HepG2 (cell line): ENCODE measurements around the gene VASH2. TPM values are rescaled to one million over a fixed set of nuclear protein-coding genes. Genes with fewer than 3 reads are reported as not detected.

Source experiments
- ARNT ChIP-seq: fragments of 450-650 bp; IDR thresholded peaks from 2 replicates; pipeline ENCODE4 v1.6.1; 2017
- ATF1 ChIP-seq: IDR thresholded peaks from 2 replicates; pipeline ENCODE4 v1.6.1; 2016; ENCODE audit warnings: mild to moderate bottlenecking, control low read depth
- CEBPG ChIP-seq: IDR thresholded peaks from 2 replicates; pipeline ENCODE4 v1.6.1; 2016
- GABPA ChIP-seq, 2 experiments: IDR thresholded peaks; 2 replicates each; pipeline ENCODE4 v1.6.1; 2011 to 2016; ENCODE audit warnings: low read depth in 2 of 2, low read length in 1 of 2, missing biosample characterization in 1 of 2, missing genetic modification characterization in 1 of 2
- HCFC1 ChIP-seq: fragments of 150-350 bp; IDR thresholded peaks from 2 replicates; pipeline ENCODE4 v1.6.1; 2014; ENCODE audit warnings: low read depth, low read length
- MAFG ChIP-seq: sonication (generic); formaldehyde crosslinking; IDR thresholded peaks from 2 replicates; pipeline ENCODE4 v1.5.1; 2020; ENCODE audit warnings: mild to moderate bottlenecking, missing genetic modification reagents
- TSC22D2 ChIP-seq: sonication (generic); formaldehyde crosslinking; IDR thresholded peaks from 2 replicates; pipeline ENCODE4 v1.5.1; 2020; ENCODE audit warnings: missing genetic modification reagents, mild to moderate bottlenecking, borderline replicate concordance
- ZNF44 ChIP-seq: sonication (generic); formaldehyde crosslinking; IDR thresholded peaks from 2 replicates; pipeline ENCODE4 v1.5.1; 2020; ENCODE audit warnings: mild to moderate bottlenecking, missing genetic modification reagents
- ZNF674 ChIP-seq: sonication (generic); formaldehyde crosslinking; IDR thresholded peaks from 2 replicates; pipeline ENCODE4 v1.5.0; 2020; ENCODE audit warnings: low read depth, mild to moderate bottlenecking, missing genetic modification reagents
- ZNF775 ChIP-seq: sonication (generic); formaldehyde crosslinking; IDR thresholded peaks from 2 replicates; pipeline ENCODE4 v1.4.0; 2020; ENCODE audit warnings: missing genetic modification reagents, mild to moderate bottlenecking, moderate library complexity, borderline replicate concordance
- ZSCAN25 ChIP-seq: sonication (generic); formaldehyde crosslinking; IDR thresholded peaks from 2 replicates; pipeline ENCODE4 v1.8.0; 2022; ENCODE audit warnings: mild to moderate bottlenecking, missing genetic modification reagents
- ZSCAN9 ChIP-seq: IDR thresholded peaks from 2 replicates; pipeline ENCODE4 v1.6.1; 2016; ENCODE audit warnings: borderline replicate concordance
- polyA plus RNA-seq, 8 experiments: library from polyadenylated mRNA; depleted of rRNA in 3 of 8; stranded (reverse) in 7 of 8; unstranded in 1 of 8; fragments of >200 nt; fragmentation: Illumina TruSeq in 4 of 8; extraction: Trizol in 4 of 8; gene quantifications; 2 replicates each; pipeline versions ENCODE4 v1.2.1 to v1.2.3, GENCODE V29; 2011 to 2016; ENCODE audit warnings: low read depth in 4 of 8, missing spikeins in 1 of 8, mixed read lengths in 1 of 8; ENCODE audit not compliant: insufficient read depth in 1 of 8
- total RNA-seq, 5 experiments: library from RNA; depleted of rRNA; stranded (reverse); fragments of >200 nt; fragmentation: Illumina TruSeq; extraction: Trizol; gene quantifications; 2 replicates each; pipeline ENCODE4 v1.2.3, GENCODE V29; 2016; ENCODE audit warnings: low read depth in 1 of 5
- TF ChIP-seq, protein P1 (sequence below): sonication (generic); formaldehyde crosslinking; conservative IDR thresholded peaks from 2 replicates; pipeline ENCODE4 v1.4.0; 2020; ENCODE audit warnings: missing genetic modification reagents
- TF ChIP-seq, protein P2 (sequence below): sonication (generic); formaldehyde crosslinking; IDR thresholded peaks from 2 replicates; pipeline ENCODE4 v1.4.0; 2020; ENCODE audit warnings: missing genetic modification reagents
- TF ChIP-seq, protein P3 (sequence below): sonication (generic); formaldehyde crosslinking; IDR thresholded peaks from 2 replicates; pipeline ENCODE4 v1.8.1; 2023; ENCODE audit warnings: mild to moderate bottlenecking, moderate library complexity, missing genetic modification reagents
- TF ChIP-seq, protein P4 (sequence below): sonication (generic); formaldehyde crosslinking; IDR thresholded peaks from 2 replicates; pipeline ENCODE4 v1.5.0; 2020; ENCODE audit warnings: mild to moderate bottlenecking, missing genetic modification reagents, borderline replicate concordance
- TF ChIP-seq, protein P5 (sequence below): sonication (generic); formaldehyde crosslinking; IDR thresholded peaks from 2 replicates; pipeline ENCODE4 v1.8.1; 2023; ENCODE audit warnings: mild to moderate bottlenecking, missing genetic modification reagents
- TF ChIP-seq, protein P6 (sequence below): sonication (generic); formaldehyde crosslinking; IDR thresholded peaks from 2 replicates; pipeline ENCODE4 v1.4.0; 2020; ENCODE audit warnings: mild to moderate bottlenecking, low read depth, missing genetic modification reagents

Gene VASH2
- total and polyA plus RNA-seq, 2 of the 13 experiments (the other 11 are each of a cell fraction or from before 2014, with no cell fraction given): 0.44 to 1.00 TPM

DNA sequence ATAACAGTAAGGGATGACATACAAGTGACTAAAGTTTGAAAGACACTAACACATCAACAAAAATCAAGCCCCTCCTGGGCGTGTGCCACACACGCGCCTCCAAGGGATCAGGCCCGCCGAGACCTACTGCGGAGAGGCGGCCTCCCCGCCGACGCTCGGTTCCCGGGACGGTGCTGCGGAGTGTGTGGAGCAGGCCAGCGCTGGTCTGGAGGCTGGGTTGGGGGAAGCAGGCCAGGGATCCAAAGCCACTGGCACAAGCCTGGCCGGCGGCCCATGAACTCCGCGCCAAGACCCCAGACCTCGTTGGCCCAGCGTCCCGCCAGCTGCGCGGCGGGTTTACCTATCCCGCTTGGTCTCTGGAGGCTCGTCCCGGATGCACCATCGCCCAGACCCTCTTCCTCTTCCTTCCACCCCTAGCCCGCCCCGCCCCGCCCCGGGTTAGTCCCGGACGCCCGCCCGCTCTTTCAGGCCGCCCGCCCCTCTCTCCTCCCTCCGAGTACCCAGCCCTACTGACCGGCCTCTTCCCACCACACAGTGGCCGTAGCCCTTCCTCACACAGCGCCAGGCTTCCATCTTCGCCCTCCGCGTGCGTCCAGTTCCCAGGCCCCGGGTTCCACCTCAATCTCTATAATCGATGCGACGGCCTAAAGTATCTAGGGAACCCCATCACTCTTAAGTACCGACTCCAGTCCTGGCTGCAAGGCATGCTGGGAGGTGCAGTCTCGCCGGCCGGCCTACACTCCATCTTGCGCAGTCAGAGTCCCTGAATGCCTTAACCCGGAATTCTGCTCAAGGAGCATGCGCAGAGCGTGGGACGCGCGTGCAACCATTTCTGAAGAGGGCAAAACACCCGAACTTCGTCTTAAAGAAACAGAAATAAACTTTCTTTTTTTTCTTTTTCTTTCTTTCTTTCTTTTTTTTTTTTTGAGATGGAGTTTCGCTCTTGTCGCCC lies 65.0 kb downstream of the VASH2 start, which contains the start of gene ANGEL2 (continued):
- TF ChIP-seq ZNF674 (CRISPR knock-in tag) (no peak), ZNF44 (CRISPR knock-in tag) (no peak), ARNT (no peak), ZNF775 (CRISPR knock-in tag) (no peak), ZSCAN9 (CRISPR knock-in tag) (peak; percentile 11; the same call in 1 of the 2 replicates), ZSCAN25 (CRISPR knock-in tag) (no peak), TSC22D2 (CRISPR knock-in tag) (no peak), CEBPG (CRISPR knock-in tag) (peak; percentile 63), ATF1 (CRISPR knock-in tag) (no peak), MAFG (CRISPR knock-in tag) (no peak), HCFC1 (peak; percentile 76), GABPA (IDR thresholded peaks at IDR 0.05; ENCODE audit: low read depth, low read length) (peak; percentile 61), GABPA (CRISPR knock-in tag; IDR thresholded peaks at IDR 0.05; ENCODE audit: low read depth) (peak; percentile 88)
- TF ChIP-seq, protein P1, sequence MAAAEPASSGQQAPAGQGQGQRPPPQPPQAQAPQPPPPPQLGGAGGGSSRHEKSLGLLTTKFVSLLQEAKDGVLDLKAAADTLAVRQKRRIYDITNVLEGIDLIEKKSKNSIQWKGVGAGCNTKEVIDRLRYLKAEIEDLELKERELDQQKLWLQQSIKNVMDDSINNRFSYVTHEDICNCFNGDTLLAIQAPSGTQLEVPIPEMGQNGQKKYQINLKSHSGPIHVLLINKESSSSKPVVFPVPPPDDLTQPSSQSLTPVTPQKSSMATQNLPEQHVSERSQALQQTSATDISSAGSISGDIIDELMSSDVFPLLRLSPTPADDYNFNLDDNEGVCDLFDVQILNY (CRISPR knock-in tag): 0 out of 2 replicates have a peak, but pooled peaks have one; percentile 39
- TF ChIP-seq, protein P2, sequence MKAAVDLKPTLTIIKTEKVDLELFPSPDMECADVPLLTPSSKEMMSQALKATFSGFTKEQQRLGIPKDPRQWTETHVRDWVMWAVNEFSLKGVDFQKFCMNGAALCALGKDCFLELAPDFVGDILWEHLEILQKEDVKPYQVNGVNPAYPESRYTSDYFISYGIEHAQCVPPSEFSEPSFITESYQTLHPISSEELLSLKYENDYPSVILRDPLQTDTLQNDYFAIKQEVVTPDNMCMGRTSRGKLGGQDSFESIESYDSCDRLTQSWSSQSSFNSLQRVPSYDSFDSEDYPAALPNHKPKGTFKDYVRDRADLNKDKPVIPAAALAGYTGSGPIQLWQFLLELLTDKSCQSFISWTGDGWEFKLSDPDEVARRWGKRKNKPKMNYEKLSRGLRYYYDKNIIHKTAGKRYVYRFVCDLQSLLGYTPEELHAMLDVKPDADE: no peak
- TF ChIP-seq, protein P3, sequence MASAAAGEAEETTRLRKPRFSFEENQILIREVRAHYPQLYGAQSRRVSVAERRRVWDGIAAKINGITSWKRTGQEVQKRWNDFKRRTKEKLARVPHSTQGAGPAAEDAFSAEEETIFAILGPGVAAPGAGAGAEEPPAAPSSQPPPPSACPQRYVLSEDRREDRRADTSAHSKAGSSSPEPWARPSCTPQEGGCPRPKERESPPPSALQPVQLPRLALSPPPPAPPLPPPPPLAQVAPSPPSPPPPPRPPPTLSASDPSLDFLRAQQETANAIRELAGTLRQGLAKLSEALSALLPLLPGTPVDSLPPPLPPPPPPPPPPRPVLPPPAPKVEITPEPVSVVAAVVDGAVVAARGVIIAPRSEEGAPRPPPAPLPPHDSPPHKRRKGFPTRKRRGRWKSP: peak; percentile 39; the same call in 1 of the 2 replicates
- TF ChIP-seq, protein P4, sequence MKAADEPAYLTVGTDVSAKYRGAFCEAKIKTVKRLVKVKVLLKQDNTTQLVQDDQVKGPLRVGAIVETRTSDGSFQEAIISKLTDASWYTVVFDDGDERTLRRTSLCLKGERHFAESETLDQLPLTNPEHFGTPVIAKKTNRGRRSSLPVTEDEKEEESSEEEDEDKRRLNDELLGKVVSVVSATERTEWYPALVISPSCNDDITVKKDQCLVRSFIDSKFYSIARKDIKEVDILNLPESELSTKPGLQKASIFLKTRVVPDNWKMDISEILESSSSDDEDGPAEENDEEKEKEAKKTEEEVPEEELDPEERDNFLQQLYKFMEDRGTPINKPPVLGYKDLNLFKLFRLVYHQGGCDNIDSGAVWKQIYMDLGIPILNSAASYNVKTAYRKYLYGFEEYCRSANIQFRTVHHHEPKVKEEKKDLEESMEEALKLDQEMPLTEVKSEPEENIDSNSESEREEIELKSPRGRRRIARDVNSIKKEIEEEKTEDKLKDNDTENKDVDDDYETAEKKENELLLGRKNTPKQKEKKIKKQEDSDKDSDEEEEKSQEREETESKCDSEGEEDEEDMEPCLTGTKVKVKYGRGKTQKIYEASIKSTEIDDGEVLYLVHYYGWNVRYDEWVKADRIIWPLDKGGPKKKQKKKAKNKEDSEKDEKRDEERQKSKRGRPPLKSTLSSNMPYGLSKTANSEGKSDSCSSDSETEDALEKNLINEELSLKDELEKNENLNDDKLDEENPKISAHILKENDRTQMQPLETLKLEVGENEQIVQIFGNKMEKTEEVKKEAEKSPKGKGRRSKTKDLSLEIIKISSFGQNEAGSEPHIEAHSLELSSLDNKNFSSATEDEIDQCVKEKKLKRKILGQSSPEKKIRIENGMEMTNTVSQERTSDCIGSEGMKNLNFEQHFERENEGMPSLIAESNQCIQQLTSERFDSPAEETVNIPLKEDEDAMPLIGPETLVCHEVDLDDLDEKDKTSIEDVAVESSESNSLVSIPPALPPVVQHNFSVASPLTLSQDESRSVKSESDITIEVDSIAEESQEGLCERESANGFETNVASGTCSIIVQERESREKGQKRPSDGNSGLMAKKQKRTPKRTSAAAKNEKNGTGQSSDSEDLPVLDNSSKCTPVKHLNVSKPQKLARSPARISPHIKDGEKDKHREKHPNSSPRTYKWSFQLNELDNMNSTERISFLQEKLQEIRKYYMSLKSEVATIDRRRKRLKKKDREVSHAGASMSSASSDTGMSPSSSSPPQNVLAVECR (CRISPR knock-in tag): peak; percentile 69; the same call in 1 of the 2 replicates
- TF ChIP-seq, protein P5, sequence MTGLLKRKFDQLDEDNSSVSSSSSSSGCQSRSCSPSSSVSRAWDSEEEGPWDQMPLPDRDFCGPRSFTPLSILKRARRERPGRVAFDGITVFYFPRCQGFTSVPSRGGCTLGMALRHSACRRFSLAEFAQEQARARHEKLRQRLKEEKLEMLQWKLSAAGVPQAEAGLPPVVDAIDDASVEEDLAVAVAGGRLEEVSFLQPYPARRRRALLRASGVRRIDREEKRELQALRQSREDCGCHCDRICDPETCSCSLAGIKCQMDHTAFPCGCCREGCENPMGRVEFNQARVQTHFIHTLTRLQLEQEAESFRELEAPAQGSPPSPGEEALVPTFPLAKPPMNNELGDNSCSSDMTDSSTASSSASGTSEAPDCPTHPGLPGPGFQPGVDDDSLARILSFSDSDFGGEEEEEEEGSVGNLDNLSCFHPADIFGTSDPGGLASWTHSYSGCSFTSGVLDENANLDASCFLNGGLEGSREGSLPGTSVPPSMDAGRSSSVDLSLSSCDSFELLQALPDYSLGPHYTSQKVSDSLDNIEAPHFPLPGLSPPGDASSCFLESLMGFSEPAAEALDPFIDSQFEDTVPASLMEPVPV: peak; percentile 72; the same call in 1 of the 2 replicates
- TF ChIP-seq, protein P6, sequence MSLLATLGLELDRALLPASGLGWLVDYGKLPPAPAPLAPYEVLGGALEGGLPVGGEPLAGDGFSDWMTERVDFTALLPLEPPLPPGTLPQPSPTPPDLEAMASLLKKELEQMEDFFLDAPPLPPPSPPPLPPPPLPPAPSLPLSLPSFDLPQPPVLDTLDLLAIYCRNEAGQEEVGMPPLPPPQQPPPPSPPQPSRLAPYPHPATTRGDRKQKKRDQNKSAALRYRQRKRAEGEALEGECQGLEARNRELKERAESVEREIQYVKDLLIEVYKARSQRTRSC (CRISPR knock-in tag): 0 out of 2 replicates have a peak, but pooled peaks have one; percentile 74
